Measurements from ENCODE around the gene CHTOP.

GRCh38 chr1:153626477-153626903, 7.4 kb upstream of the CHTOP start:
- TF ChIP-seq GATA2 (IDR thresholded peaks at IDR 0.05; ENCODE audit: low read depth, low read length) (no peak), GATA3 (IDR thresholded peaks at IDR 0.05; ENCODE audit: low read depth, low read length) (no peak)
